G401 (cell line): ENCODE results near the gene PDE4B. TPM values are rescaled to one million over a fixed set of nuclear protein-coding genes. Genes with fewer than 3 reads are reported as not detected.

Experiments used
- DNase-seq: peaks from one replicate; pipeline ENCODE4 v3.0.0-alpha.2; 2015; ENCODE audit warnings: low spot score
- in situ Hi-C: cut with HindIII; loops from 2 replicates; pipeline ENCODE4 v1.10.0; 2016; ENCODE audit warnings: low sequenced_read_pairs, mixed read lengths
- total RNA-seq: library from RNA; depleted of rRNA; stranded (reverse); fragments of >200 nt; shearing (Covaris generic); gene quantifications from 2 replicates; pipeline ENCODE4 v1.2.3, GENCODE V29; 2014

Gene PDE4B
- total RNA-seq, 1 experiment from 2014 or later: not detected

DNA sequence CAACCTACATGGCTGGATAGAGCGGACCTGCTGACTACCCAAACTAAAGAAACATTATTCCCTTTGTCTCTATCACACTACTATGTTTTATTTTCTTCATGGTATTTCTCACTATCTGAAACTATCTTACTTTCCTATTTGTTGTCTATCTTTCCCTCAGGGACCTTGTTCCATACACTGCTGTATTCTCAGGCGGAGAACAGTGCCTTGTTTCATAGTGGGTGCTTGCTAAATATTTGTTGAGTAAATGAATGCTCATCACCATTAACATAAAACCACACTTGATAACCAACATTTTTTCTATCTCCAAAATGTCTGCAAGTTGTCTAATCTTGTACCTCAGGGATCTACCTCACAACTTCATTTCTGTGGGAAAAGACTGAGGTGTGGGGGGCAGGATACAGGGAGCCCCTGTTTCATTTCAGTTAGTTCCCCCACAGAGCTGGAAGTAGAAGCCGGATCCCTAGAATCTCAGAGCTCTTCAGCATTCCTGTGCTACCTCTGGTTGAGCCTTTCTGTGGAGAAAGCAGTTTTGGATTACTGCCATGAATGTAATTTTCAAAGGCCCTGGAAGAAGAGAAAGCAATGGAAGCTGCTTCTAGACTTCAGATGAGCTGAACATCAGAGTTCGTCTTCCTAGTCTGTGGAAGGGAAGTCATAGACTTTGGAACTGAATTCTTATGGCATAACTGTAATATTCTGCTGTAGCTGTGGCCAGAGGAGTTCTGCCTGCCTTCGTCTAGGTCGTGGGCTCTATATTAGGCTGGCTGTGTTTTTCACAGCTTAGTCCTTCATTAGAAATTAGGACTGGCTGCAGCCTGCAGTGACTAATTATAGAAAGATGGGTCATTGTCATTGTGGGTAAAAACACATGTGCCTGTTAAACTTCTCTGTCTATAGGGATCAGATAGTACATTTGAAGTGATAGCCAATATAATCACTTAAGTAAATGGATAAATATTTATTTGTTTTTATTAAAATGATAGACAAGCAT is 448.1 kb downstream of the PDE4B start:
- DNase-seq: peak; percentile 44

DNA sequence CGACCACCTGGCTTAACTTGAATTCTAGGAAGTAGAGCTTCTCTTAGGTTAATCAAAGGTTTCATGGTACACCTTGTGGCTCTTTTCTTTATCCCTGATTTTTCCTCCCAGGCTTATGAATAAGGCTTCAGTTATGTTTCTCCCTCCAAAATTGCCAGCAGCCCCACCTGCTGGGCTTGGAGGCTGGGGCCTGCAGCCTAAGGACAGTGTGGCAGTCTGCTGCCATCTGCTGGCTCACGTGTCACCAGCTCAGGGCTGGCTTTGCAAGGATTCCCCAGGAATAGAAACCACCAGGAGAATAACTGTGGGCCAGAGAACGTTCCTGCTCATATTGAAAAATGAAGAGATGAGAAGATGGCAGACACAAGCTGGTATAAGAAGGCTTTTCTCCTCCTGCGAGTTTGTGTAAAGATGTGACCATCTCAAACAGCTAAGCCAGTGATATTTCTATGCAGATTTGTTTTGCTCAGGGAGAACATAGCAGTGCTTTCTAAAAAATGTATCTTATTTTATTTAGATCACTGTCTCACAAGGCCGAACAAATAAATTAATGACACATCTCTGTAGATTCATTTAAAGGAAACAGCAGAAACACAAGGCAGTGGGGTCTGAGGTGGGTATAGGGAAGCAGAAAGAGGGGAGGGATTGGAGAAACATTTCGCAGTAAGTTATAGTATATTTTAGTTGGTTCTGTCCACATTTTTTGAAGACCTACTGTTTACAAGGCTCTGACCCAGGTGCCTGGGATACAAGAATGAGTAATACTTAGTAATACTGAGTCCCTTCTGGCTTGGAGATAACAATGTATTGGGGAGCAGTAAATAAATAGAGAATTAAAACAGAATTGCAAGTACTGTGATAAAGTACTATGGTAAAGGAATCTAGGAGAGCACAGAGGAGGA is 450.2 kb downstream of the PDE4B start:
- in situ Hi-C loops: no loop called here
- peak; percentile 96 for DNase-seq

More for the DNA sequence above, 448.1 kb downstream of the PDE4B start:
- in situ Hi-C loops: no loop called here

- in situ Hi-C loops: no loop called here
- no peak for DNase-seq
Observed at GRCh38 chr1:66243548-66244130, 450.9 kb downstream of the PDE4B start.

DNA sequence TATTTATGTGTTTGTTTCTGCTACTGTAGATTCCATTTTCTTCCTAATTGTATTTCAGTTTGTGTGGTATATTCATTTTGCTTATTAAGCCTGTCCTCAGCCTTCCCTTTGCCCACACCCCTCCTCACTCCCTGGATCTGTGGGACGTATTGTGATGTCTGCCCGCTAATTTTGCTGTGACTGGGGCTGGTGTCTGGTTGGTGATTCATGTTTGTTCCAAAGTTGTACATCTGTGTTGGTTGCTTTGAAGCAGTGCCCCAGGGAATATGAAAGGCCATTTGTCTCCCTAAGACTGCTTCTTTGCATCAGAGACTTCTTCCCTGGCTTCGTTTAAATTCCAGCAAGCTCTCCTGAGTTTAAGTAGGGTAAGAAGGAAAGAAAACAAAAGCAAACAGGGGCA is 451.7 kb downstream of the PDE4B start:
- DNase-seq: peak; percentile 17
- in situ Hi-C loops: no loop called here

DNA sequence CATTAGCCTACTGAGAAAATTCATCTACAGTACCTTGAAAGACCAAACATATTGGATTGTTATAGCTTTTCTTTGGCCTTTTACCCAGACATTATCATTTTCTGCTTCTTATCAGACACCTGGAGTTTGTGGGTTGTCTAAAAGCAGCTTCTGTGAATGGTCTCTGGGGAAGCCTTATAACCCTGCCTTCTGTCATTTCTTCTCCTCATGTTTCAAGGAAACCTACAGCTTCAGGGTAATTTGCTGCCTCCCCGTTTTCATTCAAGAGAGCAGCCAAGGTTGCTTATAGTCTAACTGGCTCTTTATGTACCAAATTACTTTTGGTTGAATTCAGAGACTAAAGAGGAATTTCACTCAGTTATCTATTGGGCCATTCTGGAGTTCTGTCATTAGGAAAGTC is 453.0 kb downstream of the PDE4B start:
- in situ Hi-C loops: no loop called here
- DNase-seq: no peak

GRCh38 chr1:66246351-66247269 is 453.9 kb downstream of the PDE4B start:
- in situ Hi-C loops: no loop called here
- DNase-seq: no peak

DNA sequence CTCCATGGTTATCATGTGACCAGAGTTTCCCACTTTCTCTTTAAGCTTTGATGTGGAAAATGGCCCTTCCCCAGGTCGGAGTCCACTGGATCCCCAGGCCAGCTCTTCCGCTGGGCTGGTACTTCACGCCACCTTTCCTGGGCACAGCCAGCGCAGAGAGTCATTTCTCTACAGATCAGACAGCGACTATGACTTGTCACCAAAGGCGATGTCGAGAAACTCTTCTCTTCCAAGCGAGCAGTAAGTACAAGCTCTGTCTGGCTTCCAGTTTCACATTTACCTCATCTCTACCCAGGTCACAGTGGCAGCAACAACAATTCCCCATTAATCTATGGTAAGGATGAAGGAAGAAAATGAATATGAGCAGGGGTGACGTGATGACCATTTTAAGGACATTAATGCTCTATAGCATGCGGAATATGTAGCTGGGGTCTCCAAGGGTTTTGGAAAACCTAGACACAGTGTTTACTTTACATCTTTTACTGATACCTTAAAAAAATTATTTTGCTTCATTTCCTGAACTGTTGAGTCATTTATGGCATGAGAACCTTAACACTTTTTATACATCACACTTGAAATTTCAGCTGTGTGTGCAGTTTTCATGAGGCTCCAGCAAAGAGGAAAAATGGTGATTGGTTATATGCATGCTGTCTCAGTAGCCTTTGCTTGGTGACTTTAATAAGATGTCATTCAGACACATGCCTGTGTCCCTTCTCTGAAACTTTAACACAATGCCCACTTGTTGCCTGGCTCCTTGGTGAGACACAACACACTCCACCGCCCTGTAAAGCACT is 454.9 kb downstream of the PDE4B start:
- in situ Hi-C loops: no loop called here
- DNase-seq: no peak

GRCh38 chr1:66248257-66248656 is 455.6 kb downstream of the PDE4B start:
- in situ Hi-C loops: no loop called here

DNA sequence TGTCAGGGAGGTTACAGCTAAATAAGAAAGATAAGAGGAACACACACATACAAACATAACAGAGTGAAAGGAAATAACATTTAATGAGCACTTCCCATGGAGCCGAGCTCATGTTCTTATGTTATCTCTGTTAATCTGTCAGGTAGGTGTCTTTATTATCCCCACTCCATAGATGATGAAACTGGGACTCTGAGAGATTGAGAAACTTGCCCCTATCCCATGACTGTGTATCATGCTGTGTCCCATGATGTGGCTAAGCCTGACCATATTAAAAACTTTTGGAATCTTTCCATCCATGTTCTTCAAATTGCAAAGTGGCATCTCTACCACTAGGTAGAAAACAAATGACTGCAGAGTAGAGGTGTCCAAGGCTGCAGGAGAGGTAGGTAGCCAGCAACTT is 456.1 kb downstream of the PDE4B start:
- in situ Hi-C loops: no loop called here
- no peak for DNase-seq

More at GRCh38 chr1:66248257-66248656, 455.6 kb downstream of the PDE4B start:
- DNase-seq: no peak

- in situ Hi-C loops: no loop called here
- DNase-seq: no peak
Observed at GRCh38 chr1:66250075-66250474, 457.4 kb downstream of the PDE4B start.

DNA sequence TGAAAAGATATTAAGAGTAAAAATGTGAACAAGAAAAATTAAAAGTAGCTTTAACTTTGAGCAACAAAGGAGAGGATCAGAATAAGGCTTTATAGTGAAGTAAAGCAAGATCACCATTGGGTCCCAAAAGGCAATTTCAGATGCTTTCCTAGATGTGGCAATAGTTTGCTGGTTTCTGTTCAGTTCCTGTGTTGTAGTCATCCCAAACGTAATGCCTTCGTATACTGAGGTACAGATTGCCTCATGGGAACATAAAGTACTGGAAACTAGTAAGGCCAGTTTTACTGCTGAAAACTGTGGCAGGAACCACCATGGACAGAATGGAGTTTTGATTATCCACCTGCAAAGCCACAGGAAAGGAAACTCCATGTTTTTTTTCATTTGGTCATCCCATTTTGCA is 457.8 kb downstream of the PDE4B start:
- in situ Hi-C loops: no loop called here
- DNase-seq: no peak

DNA sequence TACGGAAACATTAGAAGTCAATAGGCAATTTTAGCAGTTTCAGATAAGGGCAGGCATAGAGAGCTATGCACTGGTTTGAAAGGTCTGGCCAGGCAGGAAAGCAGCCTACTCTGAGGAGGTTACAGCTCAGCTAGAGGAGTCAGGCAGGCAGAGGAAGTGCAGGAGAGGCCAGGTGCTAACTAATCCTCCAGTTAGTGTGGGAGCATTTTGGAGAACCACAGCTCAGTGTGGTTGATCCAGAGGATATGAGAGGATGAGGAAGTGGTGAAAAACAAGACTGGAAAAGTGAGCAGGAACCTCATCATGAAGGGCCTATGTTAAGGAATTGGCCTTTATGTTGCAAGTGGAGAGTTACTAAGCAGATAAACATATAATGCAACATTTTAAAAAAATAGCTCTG is 458.9 kb downstream of the PDE4B start:
- in situ Hi-C loops: no loop called here
- DNase-seq: no peak

- in situ Hi-C loops: no loop called here
- peak; percentile 60 for DNase-seq
Observed at GRCh38 chr1:66253330-66253921, 460.7 kb downstream of the PDE4B start.

DNA sequence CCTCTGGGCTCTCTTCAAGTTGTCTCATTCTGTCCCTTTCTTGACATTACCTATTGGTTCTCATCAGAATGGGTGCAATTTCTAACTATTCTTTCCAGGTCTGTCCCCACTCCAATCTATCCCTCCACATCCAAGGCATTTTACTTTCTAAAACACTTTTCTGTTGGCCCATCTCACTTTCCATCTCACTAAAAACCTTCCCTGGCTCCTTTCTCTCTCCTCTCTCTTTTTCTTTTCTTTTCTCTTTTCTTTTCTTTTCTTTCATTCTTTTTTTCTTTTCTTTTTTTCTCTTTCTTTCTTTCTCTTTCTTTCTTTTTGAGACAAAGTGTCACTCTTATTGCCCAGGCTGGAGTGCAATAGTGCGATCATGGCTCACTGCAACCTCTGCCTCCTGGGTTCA is 462.1 kb downstream of the PDE4B start:
- DNase-seq: no peak
- in situ Hi-C loops: no loop called here

DNA sequence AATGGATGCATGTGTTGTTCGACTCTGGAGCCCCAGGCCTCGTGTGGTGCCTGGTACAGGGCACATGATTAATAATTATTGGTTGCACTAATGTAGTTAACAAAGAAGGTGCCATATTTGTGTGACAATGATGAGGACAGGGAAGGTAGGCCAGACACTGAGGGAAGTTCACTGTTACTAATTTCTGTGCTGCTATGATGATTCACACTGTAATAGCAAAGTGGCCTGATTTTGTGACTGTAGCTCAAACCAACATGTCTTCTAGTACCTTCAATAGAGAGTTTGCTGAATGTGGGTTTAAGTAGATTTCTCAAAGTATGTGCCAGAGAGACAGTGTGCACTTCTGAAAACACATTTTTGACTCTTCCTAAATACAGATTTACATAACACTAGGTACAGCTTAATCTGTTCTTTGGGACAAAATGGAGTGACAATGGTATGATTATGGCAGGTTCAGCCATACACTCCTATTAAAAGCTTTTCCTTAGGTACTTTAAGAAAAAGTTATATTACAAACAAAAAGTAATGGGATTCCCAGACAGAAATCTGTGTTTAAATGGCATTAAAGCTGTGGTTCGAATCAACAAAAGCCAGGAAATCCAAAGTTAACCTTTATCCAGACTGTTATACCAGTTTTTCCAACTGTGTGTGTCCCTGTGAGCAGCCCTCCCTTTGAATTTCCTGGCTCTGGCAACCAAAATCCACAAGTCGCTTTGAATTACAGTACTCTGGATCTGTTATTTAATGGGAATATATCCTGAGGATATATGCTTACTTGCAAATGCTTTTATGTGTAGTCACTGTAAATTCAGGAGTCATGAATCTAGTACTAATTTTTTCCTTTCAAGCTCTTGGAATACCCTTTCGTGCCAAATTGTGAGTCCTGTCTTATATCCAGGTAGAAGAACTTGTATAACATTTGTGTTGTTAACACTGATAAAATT is 464.2 kb downstream of the PDE4B start:
- no peak for DNase-seq
- in situ Hi-C loops: no loop called here

DNA sequence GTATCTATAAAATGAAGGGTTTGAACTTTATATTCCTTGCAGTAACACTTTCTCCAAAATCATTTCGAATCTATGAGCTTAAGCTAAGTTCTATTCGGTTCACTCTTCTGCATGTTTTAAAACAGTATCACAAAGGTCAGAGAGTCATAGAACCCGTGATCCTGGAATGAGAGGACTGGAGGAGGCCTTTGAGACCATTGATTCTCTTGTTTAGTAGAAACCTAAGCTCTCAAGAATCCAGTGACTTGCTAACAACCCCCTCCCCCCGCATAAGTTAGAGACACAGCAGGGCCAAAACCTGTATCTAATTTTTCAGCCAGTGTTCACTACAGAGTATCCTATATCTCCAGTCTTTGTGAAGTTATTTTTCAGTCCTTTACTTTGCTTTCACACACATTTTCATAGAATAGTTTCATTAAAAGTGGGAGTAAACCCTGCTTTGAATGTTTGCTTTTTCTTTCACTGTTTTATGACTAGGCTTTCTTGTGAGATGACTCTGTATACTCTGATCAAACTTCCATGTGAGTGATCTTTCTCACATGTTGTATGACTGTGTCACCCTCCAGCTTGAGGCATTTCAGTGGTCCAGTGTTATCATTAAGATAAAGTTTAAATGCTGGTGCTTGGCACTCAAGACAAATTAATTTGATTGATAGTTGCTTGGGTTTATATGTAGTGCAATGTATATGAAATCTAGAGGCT is 465.9 kb downstream of the PDE4B start:
- in situ Hi-C loops: no loop called here
- no peak for DNase-seq
